Lower leg skin (tissue), 3 donors: Measurements from ENCODE around the gene GPATCH11.

Experiments used
- POLR2A ChIP-seq, 2 donors: fragments of 450-650 bp; IDR thresholded peaks; one replicate each; pipeline ENCODE4 v1.6.1; 2016 to 2017; ENCODE audit warnings: antibody characterized with exemption in 2 of 2, mild to moderate bottlenecking in 1 of 2, moderate library complexity in 1 of 2
- TF ChIP-seq, protein P1 (sequence below), 3 donors: fragments of 450-650 bp; IDR thresholded peaks; one replicate each; pipeline ENCODE4 v1.5.1; 2016; ENCODE audit warnings: antibody characterized with exemption in 3 of 3, mild to moderate bottlenecking in 3 of 3, moderate library complexity in 2 of 3

DNA sequence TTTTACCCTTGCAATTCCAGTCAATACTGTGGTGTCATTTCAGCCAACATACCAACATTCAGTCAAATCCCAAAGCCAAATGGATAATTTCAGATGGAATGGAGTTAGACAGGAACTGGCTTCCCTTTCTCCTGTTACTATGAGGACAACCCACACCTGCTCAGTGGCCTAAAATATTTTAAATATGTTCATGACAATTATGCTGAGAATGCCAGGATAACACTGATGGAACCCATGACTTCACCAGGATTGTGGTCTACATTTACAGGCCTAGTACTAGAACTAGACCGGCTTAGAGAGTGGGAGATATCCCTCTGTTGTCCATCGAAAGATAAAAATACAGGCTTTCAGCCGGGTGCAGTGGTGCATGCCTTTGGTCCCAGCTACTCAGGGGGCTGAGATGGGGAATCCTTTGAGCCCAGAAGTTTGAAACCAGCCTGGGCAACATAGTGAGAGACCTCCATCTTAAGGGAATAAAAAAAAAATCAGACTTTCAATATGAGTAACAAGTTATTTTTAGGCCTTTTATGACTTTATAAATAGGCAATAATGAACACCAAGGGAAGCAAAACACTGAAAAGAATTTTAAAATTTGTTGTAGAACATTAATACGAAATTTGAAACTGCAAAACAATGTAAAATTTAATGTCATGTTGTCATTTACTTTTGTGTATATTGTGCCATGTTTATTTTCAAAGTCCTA, 14.2 kb downstream of the GPATCH11 start:
- no peak for TF ChIP-seq POLR2A (IDR thresholded peaks at IDR 0.05)
- TF ChIP-seq, protein P1, sequence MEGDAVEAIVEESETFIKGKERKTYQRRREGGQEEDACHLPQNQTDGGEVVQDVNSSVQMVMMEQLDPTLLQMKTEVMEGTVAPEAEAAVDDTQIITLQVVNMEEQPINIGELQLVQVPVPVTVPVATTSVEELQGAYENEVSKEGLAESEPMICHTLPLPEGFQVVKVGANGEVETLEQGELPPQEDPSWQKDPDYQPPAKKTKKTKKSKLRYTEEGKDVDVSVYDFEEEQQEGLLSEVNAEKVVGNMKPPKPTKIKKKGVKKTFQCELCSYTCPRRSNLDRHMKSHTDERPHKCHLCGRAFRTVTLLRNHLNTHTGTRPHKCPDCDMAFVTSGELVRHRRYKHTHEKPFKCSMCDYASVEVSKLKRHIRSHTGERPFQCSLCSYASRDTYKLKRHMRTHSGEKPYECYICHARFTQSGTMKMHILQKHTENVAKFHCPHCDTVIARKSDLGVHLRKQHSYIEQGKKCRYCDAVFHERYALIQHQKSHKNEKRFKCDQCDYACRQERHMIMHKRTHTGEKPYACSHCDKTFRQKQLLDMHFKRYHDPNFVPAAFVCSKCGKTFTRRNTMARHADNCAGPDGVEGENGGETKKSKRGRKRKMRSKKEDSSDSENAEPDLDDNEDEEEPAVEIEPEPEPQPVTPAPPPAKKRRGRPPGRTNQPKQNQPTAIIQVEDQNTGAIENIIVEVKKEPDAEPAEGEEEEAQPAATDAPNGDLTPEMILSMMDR (IDR thresholded peaks at IDR 0.05) = no peak
